ENCODE results near the gene ZNF428. TPM values are rescaled to one million over a fixed set of nuclear protein-coding genes. Genes with fewer than 3 reads are reported as not detected.
"Not testable (repeated sequence)": the region's sequence is repeated elsewhere in the genome, so short reads cannot be mapped to it uniquely, and the experiment has no call there.

Gene ZNF428
- total RNA-seq, 1 experiment from 2014 or later = 64.1 TPM

DNA sequence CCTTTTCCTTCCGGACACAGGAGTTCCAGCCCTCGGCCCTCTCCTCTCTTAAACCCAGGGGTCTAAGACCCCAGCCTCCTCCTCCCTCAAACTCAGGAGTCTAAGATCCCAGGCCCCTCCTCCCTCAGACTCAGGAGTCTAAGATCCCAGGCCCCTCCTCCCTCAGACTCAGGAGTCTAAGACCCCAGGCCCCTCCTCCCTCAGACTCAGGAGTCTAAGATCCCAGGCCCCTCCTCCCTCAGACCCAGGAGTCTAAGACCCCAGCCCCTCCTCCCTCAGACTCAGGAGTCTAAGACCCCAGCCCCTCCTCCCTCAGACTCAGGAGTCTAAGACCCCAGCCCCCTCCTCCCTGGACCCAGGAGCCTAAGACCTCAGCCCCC is 16.1 kb upstream of the ZNF428 start:
- H3K4me3 ChIP-seq = not testable (repeated sequence)

DNA sequence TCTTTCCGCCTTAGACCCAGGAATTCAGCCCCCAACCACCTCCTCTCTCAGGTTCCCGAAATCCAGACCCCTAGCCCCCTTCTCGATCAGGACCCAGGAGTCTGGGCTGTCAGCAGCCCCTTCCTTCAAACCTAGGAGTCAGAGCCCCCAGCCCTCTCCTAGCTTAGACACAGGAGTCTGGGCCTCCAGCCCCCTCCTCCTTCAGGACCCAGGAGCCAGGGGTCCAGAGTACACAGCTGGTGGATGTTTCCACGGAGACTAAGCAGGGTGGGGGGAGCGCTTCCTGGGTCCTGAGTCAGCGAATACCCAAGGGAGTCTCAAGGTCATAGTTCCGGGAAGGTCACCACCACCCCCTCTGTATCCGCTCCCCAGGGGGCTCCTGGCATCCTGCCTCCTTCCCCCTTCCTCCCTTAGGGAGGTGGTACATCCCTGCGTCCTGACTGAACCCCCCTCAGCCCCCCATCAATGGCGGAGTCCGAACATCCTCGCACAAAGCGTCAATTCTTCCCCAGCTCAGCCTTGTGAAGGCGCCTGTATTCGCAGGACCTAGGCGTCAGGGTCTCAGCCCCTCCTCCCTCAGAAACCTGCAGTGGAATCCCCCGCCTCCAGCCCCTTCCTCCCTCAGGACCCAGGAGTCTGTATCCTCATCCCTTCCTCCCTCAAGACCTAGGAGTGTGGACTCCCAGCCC is 15.6 kb upstream of the ZNF428 start:
- peaks cover 5% of the 10 kb centered on the region for H3K4me1 ChIP-seq (replicated peaks)
- H3K27ac ChIP-seq = no peak overlapping the region
- H3K9me3 ChIP-seq (replicated peaks) = no peaks in the 10 kb centered on the region
- no peak overlapping the region for H3K4me3 ChIP-seq
- H3K36me3 ChIP-seq = no peaks in the 10 kb centered on the region
- H3K27me3 ChIP-seq (replicated peaks) = peaks cover 46% of the 10 kb centered on the region
- DNase-seq (ENCODE audit: low read depth in 1 of 2, low spot score in 2 of 2) = no peak

More for the DNA sequence above, 16.1 kb upstream of the ZNF428 start:
- not testable (repeated sequence) for H3K9me3 ChIP-seq (replicated peaks); H3K27ac ChIP-seq; H3K36me3 ChIP-seq; DNase-seq (ENCODE audit: low read depth in 1 of 2, low spot score in 2 of 2); H3K4me1 ChIP-seq (replicated peaks)
- H3K27me3 ChIP-seq (replicated peaks) = peaks cover 50% of the 10 kb centered on the region

DNA sequence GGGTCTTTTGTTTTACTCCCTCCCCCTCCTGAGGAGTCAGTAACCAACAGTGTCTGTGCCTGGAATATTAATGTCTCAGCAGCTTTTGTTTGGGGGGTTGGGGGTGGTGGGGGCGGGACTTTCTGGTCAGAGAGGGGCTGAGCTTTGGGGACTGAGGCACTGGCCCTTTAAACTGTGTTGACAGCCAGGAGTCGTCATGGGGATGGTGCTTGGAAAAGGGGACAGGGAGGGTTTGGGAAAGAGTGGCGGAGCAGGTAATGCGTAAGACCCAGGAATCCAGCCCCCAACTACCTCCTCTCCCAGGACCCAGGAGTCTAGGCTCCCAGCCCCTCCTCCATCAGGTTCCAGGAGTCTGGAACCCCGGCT is 15.1 kb upstream of the ZNF428 start:
- Histone ChIP-seq H3K27me3 (replicated peaks) (peaks cover 44% of the 10 kb centered on the region), H3K4me3 (no peak overlapping the region), H3K4me1 (replicated peaks) (0 out of 2 replicates have a peak, but pooled peaks cover 3% of the 10 kb centered on the region), H3K9me3 (replicated peaks) (no peaks in the 10 kb centered on the region), H3K36me3 (no peaks in the 10 kb centered on the region), H3K27ac (no peak overlapping the region)
- no peak for DNase-seq (ENCODE audit: low read depth in 1 of 2, low spot score in 2 of 2)

DNA sequence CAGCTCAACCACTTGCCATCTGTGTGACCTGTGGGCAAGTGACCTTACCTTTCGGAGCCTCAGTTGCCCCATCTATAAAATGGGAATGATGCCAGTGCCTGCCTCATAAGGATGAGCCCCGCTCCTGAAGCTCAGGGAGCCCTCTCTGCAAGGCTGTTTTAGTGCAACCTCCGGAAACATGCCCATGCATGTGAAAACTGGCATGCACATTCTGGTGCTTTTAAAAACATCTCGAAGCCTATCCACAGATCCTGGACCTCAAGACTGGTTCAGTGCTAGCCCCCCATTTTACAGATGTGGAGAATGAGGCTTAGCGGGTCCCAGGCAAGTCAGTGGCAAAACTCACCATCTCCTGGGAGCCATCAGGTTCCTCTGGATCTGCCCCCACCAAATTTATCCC is 14.6 kb upstream of the ZNF428 start:
- Histone ChIP-seq H3K4me3 (no peak overlapping the region), H3K9me3 (replicated peaks) (no peaks in the 10 kb centered on the region), H3K27me3 (replicated peaks) (peaks cover 45% of the 10 kb centered on the region), H3K36me3 (no peaks in the 10 kb centered on the region), H3K4me1 (replicated peaks) (no peaks in the 10 kb centered on the region), H3K27ac (no peak overlapping the region)
- no peak for DNase-seq (ENCODE audit: low read depth in 1 of 2, low spot score in 2 of 2)

DNA sequence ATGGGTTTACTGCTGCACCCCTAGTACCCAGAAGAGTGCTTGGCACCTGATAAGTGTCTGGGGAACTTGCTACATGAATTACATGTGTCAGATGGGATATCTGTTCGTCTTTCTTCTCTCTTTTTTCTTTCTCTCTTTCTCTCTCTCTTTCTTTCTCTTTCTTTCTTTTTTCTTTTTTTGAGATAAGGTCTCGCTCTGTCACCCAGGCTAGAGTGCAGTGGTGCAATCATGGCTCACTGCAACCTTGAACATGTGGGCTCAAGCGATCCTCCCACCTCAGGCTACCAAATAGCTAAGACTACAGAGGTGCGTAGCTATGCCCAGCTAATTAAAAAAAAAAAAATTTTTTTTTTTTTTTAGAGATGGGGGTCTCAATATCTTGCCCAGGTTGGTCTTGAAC is 14.1 kb upstream of the ZNF428 start:
- H3K27me3 ChIP-seq (replicated peaks) = peaks cover 40% of the 10 kb centered on the region
- no peak for DNase-seq (ENCODE audit: low read depth in 1 of 2, low spot score in 2 of 2)
- H3K4me1 ChIP-seq (replicated peaks) = no peaks in the 10 kb centered on the region
- H3K36me3 ChIP-seq = no peaks in the 10 kb centered on the region
- no peaks in the 10 kb centered on the region for H3K9me3 ChIP-seq (replicated peaks)
- H3K27ac ChIP-seq = no peak overlapping the region
- no peak overlapping the region for H3K4me3 ChIP-seq

DNA sequence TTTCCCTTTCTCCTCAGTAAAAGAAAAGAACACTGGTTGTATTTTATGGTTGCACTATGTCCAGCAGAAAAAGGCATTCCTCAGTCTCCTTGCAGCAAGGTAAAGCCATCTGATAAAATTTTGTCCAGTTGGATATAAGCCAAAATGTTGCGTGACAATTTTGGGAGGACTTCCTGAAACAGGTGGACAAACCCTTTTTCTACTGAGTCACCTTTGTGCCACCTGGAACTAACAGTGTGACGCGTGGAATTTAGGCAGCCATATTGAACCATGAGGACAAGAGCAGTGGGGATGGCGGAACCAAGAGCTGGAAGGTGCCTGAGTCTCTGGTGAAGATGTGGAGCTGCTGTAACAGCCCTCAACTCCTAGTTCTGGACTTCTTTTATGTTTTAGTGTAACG is 12.1 kb upstream of the ZNF428 start:
- peaks cover 23% of the 10 kb centered on the region; the same call in 1 of the 2 replicates for H3K27me3 ChIP-seq (replicated peaks)
- no peaks in the 10 kb centered on the region for H3K4me1 ChIP-seq (replicated peaks)

DNA sequence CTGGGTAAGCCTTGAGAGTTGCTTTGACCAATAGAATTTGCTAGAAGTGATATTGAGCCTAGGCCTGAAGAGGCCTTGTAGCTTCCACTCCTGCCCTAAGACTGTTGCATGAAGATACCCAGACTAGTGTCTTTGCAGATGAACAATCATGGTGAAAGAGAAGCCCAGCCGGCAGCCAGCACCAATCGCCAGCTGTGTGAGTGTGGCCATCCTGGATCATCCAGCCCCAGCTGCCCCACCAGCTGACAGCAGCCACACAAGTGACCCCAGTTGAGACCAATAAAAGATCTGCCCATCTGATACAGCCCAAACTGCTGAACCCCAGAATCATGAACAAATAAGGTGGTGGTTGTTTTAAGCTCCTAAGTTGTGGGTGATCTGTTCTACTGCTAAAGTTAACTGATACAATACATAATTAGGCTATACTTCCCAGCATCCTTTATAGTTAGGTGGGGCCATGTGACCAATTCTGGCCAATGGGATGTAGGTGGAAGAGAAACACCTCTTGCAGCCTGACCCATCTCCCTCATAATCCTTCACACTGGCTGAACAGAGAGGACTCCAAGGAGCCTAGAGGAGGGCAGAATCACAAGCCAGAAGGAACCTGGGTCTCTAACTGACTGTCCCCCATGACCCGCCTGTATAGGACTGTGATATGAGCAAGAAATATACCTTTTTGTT is 9.4 kb upstream of the ZNF428 start:
- no peaks in the 10 kb centered on the region for H3K9me3 ChIP-seq (replicated peaks)
- H3K4me1 ChIP-seq (replicated peaks) = no peaks in the 10 kb centered on the region
- H3K36me3 ChIP-seq = no peaks in the 10 kb centered on the region
- no peak overlapping the region for H3K27ac ChIP-seq
- no peak overlapping the region for H3K4me3 ChIP-seq
- DNase-seq (ENCODE audit: low read depth in 1 of 2, low spot score in 2 of 2) = no peak
- peaks cover 14% of the 10 kb centered on the region; the same call in 1 of the 2 replicates for H3K27me3 ChIP-seq (replicated peaks)

More for the DNA sequence above, 12.1 kb upstream of the ZNF428 start:
- DNase-seq (ENCODE audit: low read depth in 1 of 2, low spot score in 2 of 2) = no peak
- Histone ChIP-seq H3K4me3 (no peak overlapping the region), H3K9me3 (replicated peaks) (no peaks in the 10 kb centered on the region), H3K36me3 (no peaks in the 10 kb centered on the region), H3K27ac (no peak overlapping the region)

DNA sequence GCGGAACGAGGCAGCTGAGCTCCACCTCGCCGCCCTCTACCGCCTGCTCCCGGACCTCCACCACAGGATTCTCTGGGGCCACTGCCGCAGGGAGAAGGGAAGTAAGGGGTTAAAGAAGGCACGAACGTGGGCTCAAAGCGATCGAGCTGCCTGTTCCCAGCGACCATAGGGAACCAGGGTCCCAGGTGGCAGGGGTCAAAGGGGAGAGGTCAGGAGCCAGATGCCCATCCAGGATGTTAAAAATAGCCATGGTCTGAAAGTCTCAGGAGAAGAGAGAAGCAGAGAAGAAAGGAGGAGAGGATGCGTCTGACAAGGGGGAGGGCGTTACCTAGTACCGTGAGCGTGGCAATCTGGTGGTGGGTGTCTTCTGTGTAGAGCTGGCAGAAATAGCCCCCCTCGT is 7.4 kb upstream of the ZNF428 start:
- Histone ChIP-seq H3K27me3 (replicated peaks) (peaks cover 14% of the 10 kb centered on the region; the same call in 1 of the 2 replicates), H3K4me1 (replicated peaks) (no peaks in the 10 kb centered on the region), H3K27ac (no peak overlapping the region), H3K9me3 (replicated peaks) (no peaks in the 10 kb centered on the region), H3K36me3 (no peaks in the 10 kb centered on the region), H3K4me3 (no peak overlapping the region)
- DNase-seq (ENCODE audit: low read depth in 1 of 2, low spot score in 2 of 2) = no peak

DNA sequence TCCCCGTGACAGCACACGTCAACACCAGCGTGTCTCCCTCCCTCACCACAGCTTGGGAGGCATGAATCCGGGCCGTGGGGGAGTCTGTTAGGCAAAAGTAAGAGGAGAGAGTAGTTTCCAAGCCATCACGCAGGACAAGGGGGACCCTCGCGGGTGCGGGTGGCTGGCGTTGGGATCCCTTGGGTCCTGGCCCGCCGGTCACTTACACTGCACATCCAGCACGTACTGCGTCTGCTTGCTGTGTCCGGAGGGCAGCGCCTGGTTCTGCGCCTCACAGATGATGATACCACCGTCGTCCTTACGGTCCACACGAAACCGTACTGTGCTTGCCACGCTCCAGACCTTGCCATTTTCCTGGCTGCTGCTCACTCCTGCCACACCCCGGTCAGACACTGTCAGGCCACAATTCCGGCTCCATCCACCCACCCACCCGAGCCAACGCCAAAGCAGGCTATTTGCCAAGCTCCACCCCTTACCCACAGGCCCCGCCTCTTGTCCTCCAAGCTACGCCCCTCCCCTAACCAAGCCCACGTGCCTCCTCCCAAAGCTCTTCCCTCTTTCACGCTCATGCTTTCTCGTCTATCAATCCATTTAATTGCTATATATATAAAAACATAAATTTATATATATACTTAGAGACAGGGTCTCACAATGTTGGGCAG is 6.6 kb upstream of the ZNF428 start:
- DNase-seq (ENCODE audit: low read depth in 1 of 2, low spot score in 2 of 2) = peak in 1 of 2 experiments; percentile 58
- no peak overlapping the region for H3K4me3 ChIP-seq
- H3K36me3 ChIP-seq = no peaks in the 10 kb centered on the region
- no peaks in the 10 kb centered on the region for H3K9me3 ChIP-seq (replicated peaks)
- H3K27ac ChIP-seq = no peak overlapping the region
- H3K4me1 ChIP-seq (replicated peaks) = no peaks in the 10 kb centered on the region
- peaks cover 11% of the 10 kb centered on the region; the same call in 1 of the 2 replicates for H3K27me3 ChIP-seq (replicated peaks)

DNA sequence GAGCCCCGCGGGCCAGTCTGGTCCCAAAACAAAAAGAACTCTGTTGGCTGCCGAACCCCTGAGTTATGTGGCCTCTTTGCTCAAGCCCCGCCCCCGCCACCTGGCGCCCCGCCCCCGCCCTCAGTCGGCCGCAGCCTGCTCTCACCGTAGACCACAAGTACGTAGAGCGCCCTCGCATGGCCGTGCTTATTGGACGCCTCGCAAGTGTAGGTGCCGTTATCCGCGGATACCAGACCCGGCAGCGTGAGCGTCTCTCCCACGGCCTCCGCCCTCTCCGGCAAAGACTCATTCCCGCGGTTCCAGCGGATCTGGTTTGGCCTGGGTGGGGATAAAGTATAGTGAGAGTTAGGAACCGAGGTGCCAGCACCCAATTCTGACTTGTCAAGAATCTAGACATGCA is 5.5 kb upstream of the ZNF428 start:
- no peaks in the 10 kb centered on the region for H3K36me3 ChIP-seq
- DNase-seq (ENCODE audit: low read depth in 1 of 2, low spot score in 2 of 2) = no peak
- no peaks in the 10 kb centered on the region for H3K9me3 ChIP-seq (replicated peaks)

DNA sequence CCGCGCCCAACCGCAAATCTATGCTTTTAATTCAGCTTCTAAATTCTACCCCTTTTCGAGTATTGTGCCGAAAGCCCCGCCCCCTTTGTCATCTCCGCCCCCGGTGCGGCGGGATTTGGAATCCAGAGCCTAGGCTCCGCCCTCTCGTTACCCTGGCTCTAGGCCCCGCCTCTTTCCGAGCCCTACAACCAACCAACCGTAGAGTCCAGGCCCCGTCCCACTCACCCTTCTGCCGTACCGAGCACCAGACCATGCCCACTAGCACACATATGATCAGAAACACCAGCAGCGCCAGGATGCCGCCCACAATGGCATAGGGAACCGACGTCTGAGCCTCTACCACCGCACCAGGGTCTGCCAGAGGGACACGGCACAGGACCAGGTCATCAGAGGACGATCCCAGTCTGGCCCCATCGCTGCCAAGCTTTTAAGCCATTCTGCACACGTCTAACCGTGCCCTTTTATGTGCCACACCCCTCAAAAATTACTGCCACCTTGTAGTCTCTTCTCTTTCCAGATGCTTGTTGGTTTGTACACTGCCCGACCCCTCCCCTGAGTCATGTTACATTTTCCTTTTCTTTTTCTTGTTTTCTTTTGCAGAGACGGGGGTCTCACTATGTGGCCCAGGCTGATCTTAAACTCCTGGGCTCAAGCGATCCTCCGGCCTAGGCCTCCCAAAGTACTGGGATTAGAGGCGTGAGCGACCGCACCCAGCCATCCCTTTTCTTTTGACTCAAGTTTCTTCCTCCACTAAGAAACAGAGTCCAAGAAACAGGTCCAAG is 4.7 kb upstream of the ZNF428 start:
- Histone ChIP-seq H3K27ac (no peak overlapping the region), H3K4me3 (no peak overlapping the region), H3K9me3 (replicated peaks) (no peaks in the 10 kb centered on the region), H3K4me1 (replicated peaks) (peaks cover 5% of the 10 kb centered on the region), H3K36me3 (no peaks in the 10 kb centered on the region; the same call in 1 of the 2 replicates), H3K27me3 (replicated peaks) (peaks cover 1% of the 10 kb centered on the region; the same call in 1 of the 2 replicates)
- DNase-seq (ENCODE audit: low read depth in 1 of 2, low spot score in 2 of 2) = no peak

More for the DNA sequence above, 5.5 kb upstream of the ZNF428 start:
- Histone ChIP-seq H3K27me3 (replicated peaks) (peaks cover 4% of the 10 kb centered on the region; the same call in 1 of the 2 replicates), H3K4me1 (replicated peaks) (peaks cover 4% of the 10 kb centered on the region), H3K27ac (no peak overlapping the region), H3K4me3 (no peak overlapping the region)

DNA sequence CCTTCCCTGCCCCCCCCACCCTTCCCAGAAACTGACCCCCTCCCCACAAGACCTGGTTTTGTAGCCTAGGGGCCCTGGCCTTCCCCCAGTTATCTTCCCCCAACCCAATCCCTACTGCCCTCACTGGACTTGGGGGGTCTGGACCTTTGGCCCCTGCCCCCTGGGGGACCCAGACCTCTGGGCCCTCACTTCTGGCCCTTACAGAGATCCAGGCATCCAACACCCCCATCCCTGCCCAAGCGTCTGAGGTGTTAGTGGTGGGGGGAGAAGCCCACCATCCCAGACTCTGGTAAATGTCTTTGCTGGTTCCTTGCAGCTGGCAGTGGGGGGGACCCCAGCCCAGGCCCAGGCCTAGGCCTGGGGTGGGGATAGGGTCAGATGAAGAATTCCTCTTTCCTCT is 3.5 kb upstream of the ZNF428 start:
- DNase-seq (ENCODE audit: low read depth in 1 of 2, low spot score in 2 of 2) = no peak
- H3K4me1 ChIP-seq (replicated peaks) = peaks cover 9% of the 10 kb centered on the region

DNA sequence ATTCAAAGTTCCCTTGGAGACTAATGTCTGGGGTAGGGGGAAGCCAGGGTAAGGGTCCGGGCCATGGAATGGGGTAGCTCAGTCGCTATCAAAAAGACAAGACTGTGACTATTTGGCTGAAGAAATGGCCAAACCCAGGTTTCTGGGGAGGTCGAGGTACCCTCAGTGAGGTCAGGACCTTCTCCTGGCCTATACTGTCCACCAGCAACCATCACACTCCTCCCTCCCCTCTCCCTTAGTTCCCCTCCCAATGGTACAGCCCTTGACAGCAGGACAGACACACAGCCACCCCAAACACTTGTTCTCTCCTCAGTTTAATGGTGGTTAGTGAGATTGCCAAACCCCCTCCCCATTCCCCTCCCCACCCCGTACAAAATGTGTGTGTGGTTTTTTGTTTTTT is 2.6 kb upstream of the ZNF428 start:
- DNase-seq (ENCODE audit: low read depth in 1 of 2, low spot score in 2 of 2) = no peak
- Histone ChIP-seq H3K4me3 (no peak overlapping the region), H3K4me1 (replicated peaks) (peaks cover 9% of the 10 kb centered on the region), H3K9me3 (replicated peaks) (no peaks in the 10 kb centered on the region), H3K27me3 (replicated peaks) (no peaks in the 10 kb centered on the region), H3K27ac (no peak overlapping the region), H3K36me3 (no peaks in the 10 kb centered on the region; the same call in 1 of the 2 replicates)

More for the DNA sequence above, 3.5 kb upstream of the ZNF428 start:
- H3K9me3 ChIP-seq (replicated peaks) = no peaks in the 10 kb centered on the region
- H3K27ac ChIP-seq = no peak overlapping the region
- no peaks in the 10 kb centered on the region for H3K27me3 ChIP-seq (replicated peaks)
- no peaks in the 10 kb centered on the region; the same call in 1 of the 2 replicates for H3K36me3 ChIP-seq
- H3K4me3 ChIP-seq = no peak overlapping the region
